ENCODE results near the gene GPHN. TPM values are rescaled to one million over a fixed set of nuclear protein-coding genes. Genes with fewer than 3 reads are reported as not detected.
A peak's percentile ranks its signal among the peaks of the same experiment; 100 is the strongest.

Gene GPHN
- total and polyA plus RNA-seq, 8 donors, result 15.7 to 98.7 (median 35.7) TPM

DNA sequence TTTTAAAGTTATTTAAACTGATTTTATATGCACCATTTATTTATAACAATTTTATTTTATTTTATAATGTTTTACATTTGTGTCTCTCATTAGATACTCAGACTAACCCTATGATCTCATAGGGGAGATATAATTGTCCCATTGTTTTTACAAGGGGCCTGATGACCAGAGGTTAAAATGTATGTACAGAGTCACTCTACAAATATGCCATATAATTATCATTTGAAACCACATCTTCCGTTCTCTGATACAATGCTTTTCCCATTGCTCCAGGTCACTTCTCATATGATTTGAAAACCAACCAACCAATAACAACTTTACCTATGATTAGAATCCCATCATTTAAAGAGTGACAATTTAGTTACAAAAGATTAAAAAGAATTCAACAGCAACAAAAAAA lies 137.8 kb downstream of the GPHN start:
- H3K36me3 ChIP-seq, result no peaks in the 10 kb centered on the region
- no peak for TF ChIP-seq EP300 (IDR thresholded peaks at IDR 0.05)
- no peak for TF ChIP-seq POLR2AphosphoS5 (IDR thresholded peaks at IDR 0.05)
- TF ChIP-seq, protein P1, sequence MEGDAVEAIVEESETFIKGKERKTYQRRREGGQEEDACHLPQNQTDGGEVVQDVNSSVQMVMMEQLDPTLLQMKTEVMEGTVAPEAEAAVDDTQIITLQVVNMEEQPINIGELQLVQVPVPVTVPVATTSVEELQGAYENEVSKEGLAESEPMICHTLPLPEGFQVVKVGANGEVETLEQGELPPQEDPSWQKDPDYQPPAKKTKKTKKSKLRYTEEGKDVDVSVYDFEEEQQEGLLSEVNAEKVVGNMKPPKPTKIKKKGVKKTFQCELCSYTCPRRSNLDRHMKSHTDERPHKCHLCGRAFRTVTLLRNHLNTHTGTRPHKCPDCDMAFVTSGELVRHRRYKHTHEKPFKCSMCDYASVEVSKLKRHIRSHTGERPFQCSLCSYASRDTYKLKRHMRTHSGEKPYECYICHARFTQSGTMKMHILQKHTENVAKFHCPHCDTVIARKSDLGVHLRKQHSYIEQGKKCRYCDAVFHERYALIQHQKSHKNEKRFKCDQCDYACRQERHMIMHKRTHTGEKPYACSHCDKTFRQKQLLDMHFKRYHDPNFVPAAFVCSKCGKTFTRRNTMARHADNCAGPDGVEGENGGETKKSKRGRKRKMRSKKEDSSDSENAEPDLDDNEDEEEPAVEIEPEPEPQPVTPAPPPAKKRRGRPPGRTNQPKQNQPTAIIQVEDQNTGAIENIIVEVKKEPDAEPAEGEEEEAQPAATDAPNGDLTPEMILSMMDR (IDR thresholded peaks at IDR 0.05), result no peak
- no peak for TF ChIP-seq POLR2A (IDR thresholded peaks at IDR 0.05)
- peaks cover 0 to 29% (median 16%) of the 10 kb centered on the region in 4 donors for H3K4me1 ChIP-seq
- H3K27me3 ChIP-seq, result no peaks in the 10 kb centered on the region
- no peak overlapping the region for H3K27ac ChIP-seq
- no peak overlapping the region for H3K4me3 ChIP-seq
- intact Hi-C loops (cut with DNase I; ENCODE audit: low total_unique reads), result no loop called here
- 79 to 94% (median 84%) methylated on average over 1 of the region's 1 CpG for WGBS, 5 donors
- no peak for DNase-seq
- no peaks in the 10 kb centered on the region for H3K9me3 ChIP-seq

DNA sequence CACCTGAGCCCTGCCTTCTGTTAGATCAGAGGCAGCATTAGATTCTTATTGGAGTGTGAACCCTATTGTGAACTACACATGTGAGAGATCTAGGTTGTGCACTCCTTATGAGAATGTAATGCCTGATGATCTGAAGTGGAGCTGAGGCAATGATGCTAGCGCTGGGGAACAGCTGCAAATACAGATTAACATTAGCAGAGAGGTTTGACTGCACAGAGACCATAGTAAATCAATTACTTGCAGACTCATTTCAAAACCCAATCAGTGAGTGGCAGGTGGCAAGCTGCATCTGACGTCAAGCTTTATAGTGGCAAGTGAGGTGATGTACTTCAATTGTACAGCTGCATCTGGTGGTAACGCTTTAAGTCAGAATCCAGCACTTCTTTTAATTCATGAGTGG lies 141.6 kb downstream of the GPHN start:
- Histone ChIP-seq H3K4me3 (no peak overlapping the region), H3K9me3 (no peaks in the 10 kb centered on the region), H3K27ac (no peak overlapping the region), H3K4me1 (peaks cover 0 to 15% (median 10%) of the 10 kb centered on the region in 4 donors), H3K36me3 (no peaks in the 10 kb centered on the region), H3K27me3 (no peaks in the 10 kb centered on the region)
- 76 to 84% (median 82%) methylated on average over 3 of the region's 3 CpGs for WGBS, 5 donors
- intact Hi-C loops (cut with DNase I; ENCODE audit: low total_unique reads), result no loop called here
- DNase-seq, result peak in 1 of 2 donors; percentile 30
- TF ChIP-seq POLR2A (IDR thresholded peaks at IDR 0.05), result no peak
- TF ChIP-seq, protein P1 (IDR thresholded peaks at IDR 0.05), result no peak
- TF ChIP-seq POLR2AphosphoS5 (IDR thresholded peaks at IDR 0.05), result no peak
- TF ChIP-seq EP300 (IDR thresholded peaks at IDR 0.05), result no peak

DNA sequence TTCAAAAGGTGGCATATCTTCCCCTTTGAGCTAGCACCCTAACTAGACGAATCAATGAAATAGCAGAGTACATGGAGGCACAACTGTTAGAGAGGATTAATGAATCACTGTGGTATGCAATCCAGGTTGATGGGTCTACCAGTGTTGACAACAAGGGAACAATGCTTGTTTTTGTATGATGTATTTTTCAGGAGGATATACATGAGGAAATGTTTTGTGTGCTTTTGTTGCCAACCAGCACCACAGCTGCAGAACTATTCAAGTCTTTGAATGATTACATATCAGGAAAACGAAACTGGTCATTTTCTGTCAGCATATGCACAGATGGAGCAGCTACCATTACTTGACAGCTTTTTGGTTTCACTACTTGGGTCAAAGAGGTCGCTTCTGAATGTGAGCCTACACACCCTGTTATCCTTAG lies 142.6 kb downstream of the GPHN start:
- Histone ChIP-seq H3K36me3 (no peaks in the 10 kb centered on the region), H3K4me3 (no peak overlapping the region), H3K27me3 (no peaks in the 10 kb centered on the region), H3K9me3 (no peaks in the 10 kb centered on the region), H3K4me1 (peaks cover 0 to 15% (median 10%) of the 10 kb centered on the region in 4 donors), H3K27ac (no peak overlapping the region)
- DNase-seq, result no peak
- intact Hi-C loops (cut with DNase I; ENCODE audit: low total_unique reads), result no loop called here
- WGBS, 5 donors, result 59 to 71% (median 67%) methylated on average over 3 of the region's 3 CpGs
- TF ChIP-seq POLR2A (IDR thresholded peaks at IDR 0.05) (no peak), POLR2AphosphoS5 (IDR thresholded peaks at IDR 0.05) (no peak)
- TF ChIP-seq, protein P1 (IDR thresholded peaks at IDR 0.05), result no peak

DNA sequence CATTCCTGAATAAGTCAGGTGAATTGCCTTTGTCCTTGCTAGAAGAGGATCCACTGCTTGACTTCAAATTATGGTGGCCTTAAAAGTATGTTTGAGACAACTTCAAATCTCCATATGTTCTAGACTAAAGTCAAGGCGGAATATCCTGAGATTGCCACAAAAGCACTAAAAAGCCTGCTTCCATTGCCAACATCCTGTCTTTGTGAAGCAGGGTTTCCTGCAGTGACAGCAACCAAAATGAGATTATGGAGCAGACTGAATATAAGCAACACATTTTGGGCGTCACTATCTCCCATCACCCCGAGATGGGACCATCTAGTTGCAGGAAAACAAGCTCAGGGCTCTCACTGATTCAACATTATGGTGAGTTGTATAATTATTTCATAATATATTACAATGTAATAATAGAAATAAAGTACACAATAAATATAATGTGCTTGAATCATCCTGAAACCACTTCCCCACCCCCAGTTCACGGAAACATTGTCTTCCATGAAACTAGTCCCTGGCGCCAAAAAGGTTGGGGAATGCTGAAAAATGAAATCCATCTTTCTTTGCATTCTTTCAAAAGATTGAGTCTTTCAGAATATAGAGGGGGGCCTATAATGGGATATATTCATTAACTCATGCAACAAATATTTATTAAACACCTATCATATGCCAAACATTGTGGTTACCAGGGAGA lies 143.7 kb downstream of the GPHN start:
- intact Hi-C loops (cut with DNase I; ENCODE audit: low total_unique reads), result no loop called here
- H3K9me3 ChIP-seq, result peaks cover 0 to 5% (median under 1%) of the 10 kb centered on the region in 4 donors
- H3K4me1 ChIP-seq, result peaks cover 0 to 15% (median 10%) of the 10 kb centered on the region in 4 donors
- no peaks in the 10 kb centered on the region for H3K27me3 ChIP-seq
- no peak overlapping the region for H3K4me3 ChIP-seq
- TF ChIP-seq, protein P1 (IDR thresholded peaks at IDR 0.05), result no peak
- TF ChIP-seq POLR2A (IDR thresholded peaks at IDR 0.05) (no peak), POLR2AphosphoS5 (IDR thresholded peaks at IDR 0.05) (no peak), EP300 (IDR thresholded peaks at IDR 0.05) (no peak)
- no peaks in the 10 kb centered on the region for H3K36me3 ChIP-seq
- 89 to 97% (median 90%) methylated on average over 5 of the region's 5 CpGs for WGBS, 5 donors
- H3K27ac ChIP-seq, result no peak overlapping the region
- no peak for DNase-seq
